Measurements from ENCODE around the gene NFATC1.

The NFATC1 gene

GRCh38 chr18:79424880-79425568 is 29.3 kb downstream of the NFATC1 start:
- DNase-seq, result no peak

GRCh38 chr18:79425569-79425886 is 29.8 kb downstream of the NFATC1 start:
- no peak for DNase-seq

DNA sequence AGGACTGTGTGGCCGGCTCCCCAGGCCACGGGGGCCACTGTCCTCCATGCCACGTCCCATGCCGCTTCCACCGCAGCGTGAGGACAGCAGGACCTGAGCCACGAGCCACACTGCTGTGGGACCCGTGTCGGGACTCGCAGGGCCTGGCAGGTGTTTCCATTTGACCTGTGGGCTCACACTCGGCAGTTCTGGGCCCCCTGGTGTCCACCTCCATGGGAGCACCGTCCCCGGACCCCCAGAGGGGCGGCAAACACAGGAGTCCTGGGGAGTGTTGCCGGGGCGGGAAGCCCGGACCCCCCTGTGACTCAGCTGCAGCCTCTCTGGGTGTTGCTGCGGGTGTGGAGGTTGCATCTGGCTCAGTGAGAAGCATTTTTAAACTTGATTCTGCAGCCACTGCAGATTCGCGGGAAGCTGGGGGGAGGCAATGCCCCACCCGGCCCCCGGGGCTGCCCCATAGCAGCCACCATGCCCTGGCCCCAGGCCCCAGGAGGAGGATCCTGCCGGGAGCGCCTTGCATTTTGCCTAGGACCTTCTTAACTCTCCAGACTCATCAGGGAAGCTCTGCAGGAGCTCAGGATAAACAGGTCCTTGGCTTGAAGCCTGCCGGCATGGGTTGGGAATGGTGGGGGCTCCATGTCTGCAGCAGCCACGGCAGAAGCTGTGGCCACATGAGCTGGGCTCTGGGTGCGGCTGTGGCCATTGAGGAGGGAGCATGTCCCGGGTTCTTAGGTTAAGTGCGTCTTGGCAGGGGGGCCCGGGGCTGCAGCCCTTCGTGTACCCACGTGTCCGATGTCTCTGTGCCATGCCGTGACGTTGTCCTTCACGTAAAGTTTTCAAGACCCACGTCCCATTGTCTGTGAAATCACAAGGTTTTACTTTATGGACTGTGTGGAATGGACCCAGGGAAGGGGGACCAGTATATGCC is 30.9 kb downstream of the NFATC1 start:
- no peak for DNase-seq

DNA sequence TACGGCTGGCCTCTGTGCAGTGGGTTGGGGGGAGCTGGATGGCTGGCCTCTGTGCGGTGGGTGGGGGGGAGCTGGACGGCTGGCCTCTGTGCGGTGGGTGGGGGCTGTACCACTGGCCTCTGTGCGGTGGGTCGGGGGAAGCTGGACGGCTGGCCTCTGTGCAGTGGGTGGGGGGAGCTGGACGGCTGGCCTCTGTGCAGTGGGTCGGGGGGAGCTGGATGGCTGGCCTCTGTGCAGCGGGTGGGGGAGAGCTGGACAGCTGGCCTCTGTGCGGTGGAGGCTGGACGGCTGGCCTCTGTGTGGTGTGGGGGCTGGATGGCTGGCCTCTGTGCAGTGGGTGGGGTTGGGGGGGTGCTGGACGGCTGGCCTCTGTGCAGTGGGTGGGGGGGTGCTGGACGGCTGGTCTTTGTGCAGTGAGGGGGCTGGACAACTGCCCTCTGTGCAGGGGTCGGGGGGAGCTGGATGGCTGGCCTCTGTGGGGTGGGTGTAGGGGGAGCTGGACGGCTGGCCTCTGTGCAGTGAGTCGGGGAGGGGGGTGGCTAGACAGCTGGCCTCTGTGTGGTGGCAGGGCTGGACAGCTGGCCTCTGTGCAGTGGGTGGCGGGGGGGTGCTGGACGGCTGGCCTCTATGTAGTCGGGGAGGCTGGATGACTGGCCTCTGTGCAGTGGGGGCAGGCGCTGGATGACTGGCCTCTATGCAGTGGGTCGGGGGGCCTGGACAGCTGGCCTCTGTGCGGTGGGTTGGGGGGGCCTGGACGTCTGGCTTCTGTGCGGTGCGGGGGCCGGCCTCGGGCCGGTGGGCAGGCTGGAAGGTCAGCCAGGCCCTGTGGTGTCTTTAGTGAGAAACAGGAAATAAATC is 31.9 kb downstream of the NFATC1 start:
- no peak for DNase-seq

GRCh38 chr18:79428287-79428686 is 32.6 kb downstream of the NFATC1 start:
- DNase-seq, result no peak

GRCh38 chr18:79429381-79429780 is 33.7 kb downstream of the NFATC1 start:
- DNase-seq, result no peak

- no peak for DNase-seq
These were observed 34.1 kb downstream of the NFATC1 start for GRCh38 chr18:79429785-79430281.

DNA sequence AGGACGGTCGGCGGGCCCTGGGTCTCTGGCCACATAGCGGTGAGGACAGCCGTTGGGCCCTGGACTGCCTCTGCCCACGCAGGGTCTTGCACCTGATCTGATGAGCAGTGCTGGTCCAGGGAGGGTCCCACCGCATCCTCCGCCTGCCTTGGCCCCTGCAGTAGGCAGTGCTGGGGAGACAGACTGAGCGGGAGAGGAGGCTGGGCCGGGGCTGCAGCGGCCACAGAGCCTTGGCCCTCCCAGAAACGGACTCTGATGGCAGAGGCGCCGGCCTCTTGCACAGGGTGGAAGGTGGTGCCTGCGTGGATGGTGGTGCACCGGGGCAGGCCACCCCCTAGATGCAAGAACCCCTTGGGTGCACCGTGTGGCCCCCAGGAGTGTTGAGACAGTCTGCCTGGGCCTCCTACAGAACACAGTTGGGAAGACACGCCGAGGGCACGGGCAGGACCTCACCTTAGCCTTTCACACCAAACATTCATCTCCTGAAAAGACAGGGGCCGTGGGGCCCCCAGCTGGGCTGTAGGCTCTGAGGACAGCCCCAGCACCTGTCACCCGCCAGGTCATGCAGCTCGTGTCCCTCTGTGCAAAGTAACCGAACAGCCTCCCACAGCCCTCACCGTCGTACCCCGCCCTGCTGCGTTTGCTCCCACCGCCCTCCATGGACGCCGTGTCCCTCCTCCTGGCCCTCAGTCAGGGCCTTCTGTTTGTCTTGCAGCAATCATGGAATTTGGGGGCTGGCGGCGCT is 36.8 kb downstream of the NFATC1 start:
- no peak for DNase-seq

DNA sequence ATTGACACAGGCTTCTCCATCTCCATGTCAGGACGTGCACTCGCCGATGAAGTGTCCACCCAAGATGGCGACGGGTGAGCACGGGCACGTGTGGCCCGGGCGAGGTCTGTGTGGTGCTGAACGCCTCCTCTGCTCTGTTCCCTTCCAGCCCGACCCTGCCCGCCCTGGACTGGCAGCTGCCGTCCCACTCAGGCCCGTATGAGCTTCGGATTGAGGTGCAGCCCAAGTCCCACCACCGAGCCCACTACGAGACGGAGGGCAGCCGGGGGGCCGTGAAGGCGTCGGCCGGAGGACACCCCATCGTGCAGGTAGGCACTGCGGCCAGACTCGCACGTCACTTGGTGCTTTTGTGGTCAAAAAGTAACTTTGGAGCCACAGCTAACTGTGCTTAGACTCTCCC is 37.7 kb downstream of the NFATC1 start:
- DNase-seq, result no peak

GRCh38 chr18:79434607-79435401 is 39.1 kb downstream of the NFATC1 start:
- DNase-seq, result no peak

GRCh38 chr18:79436556-79437275 is 41.0 kb downstream of the NFATC1 start:
- DNase-seq, result no peak

DNA sequence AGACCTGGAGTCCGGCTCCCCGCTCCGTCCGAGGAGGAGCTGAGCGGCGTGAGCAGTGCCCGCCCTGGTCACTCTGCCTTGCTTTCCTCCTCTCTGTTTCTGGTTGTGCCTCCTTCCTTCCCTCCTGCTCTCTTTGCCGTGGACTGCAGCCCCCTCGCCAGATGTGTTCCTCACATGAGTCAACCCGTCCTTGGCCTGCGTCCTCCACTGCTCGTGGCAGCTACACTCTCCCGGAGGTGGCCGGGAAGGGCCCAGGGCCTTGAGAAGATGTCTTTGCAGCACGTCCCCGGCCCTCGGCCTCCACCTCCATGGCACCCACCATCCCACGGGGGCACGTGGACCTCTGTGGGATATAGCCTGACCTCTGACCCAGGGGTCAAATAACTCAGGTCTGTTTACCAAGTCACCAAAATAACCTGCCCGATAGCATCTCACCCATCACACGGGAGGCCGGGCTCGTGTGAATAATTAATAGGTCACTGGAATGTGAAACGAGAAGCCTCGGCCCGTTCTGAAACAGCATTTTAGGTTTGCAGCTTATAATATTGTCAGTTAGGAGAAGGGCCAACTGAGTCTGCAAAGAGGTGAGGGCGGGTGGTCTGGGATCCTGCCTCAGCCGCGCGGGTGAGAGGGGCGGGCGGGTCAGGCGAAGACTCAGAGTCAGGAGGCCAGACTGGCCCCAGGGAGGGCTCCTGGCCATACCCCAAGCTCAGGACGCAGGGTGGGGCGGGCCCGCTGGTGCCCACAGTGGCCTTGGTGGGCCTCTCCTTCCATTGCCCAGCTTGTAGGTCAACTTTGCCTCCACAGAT is 42.6 kb downstream of the NFATC1 start:
- no peak for DNase-seq

DNA sequence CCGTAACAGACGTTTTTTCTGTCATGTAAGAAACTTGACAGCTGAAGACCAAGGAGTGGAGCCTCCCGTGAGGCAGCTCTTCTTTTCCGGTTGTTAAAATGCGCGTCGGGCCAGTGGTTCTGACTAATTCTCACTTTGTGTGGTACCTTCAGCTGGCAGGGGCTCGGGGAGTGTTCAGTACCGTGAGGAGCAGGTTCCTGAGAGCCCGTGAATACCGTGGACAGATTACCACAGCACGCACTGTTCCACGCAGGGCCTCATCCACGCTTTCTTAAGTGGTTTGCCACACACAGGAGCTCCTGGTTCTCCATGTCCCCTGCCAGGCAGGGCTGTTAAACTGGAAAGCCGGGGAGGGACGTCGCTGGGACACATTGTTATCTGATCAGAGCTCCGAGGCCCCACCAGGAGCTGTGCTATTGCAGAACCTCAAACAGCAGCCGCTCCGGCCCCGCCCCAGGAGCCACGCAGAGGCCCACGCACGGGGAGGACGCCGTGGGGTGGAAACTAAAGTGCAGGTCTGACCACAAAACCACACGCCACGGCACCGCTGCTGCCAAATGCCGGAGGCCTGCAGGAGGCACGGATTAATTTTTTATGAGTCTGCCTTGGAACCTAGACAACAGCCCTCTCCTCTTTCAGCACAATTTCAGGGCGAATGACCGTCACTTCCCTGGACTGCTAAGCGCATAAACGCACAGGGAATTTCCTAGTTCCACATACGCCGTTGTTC is 43.3 kb downstream of the NFATC1 start:
- peak; percentile 66 for DNase-seq

GRCh38 chr18:79439628-79440023 is 43.9 kb downstream of the NFATC1 start:
- no peak for DNase-seq

- peak; percentile 28 for DNase-seq
These were observed 44.8 kb downstream of the NFATC1 start for GRCh38 chr18:79440316-79441110.

- no peak for DNase-seq
These were observed 45.7 kb downstream of the NFATC1 start for GRCh38 chr18:79441420-79441819.

- DNase-seq, result no peak
These were observed 46.9 kb downstream of the NFATC1 start for GRCh38 chr18:79442508-79443221.

DNA sequence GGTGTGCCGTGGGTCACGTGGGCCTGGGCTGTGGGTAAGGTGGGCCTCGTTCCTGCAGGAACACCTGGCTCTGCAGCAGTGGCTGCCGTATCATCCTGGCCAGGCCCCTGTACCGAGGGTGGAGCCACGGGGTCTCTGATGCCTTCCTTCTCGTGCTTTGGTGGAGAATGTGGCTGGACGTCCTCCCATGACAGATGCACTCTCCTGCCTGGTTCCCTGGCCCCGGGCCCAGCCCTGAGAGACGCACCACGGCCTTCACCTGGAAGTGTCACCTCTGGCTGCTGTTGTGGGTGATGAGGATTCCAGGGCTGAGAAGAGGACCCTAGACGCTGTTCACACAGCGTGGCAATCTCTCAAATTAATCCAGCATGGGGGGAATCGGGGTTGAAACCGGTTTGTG is 49.5 kb downstream of the NFATC1 start:
- DNase-seq, result no peak
